ENCODE data around the gene DNAJC5G. TPM values are rescaled to one million over a fixed set of nuclear protein-coding genes. Genes with fewer than 3 reads are reported as not detected.

DNAJC5G gene
- total RNA-seq, 4 donors from 2014 or later: not detected

GRCh38 chr2:27238976-27239375 lies 36.3 kb upstream of the DNAJC5G start:
- in situ Hi-C loops (cut with MboI; ENCODE audit: low pct_ligation_motif_present in 1 of 4, low pct_unique_long_range_greater_than_20kb in 1 of 4, low sequenced_read_pairs in 3 of 4): no loop called here
- H3K4me1 ChIP-seq: no peaks in the 10 kb centered on the region
- H3K4me3 ChIP-seq: no peak overlapping the region
- intact Hi-C loops (cut with DNase I; ENCODE audit: low total_unique reads): no loop called here
- no peaks in the 10 kb centered on the region for H3K9me3 ChIP-seq
- TF ChIP-seq POLR2A (IDR thresholded peaks at IDR 0.05): no peak
- no peak for TF ChIP-seq EP300 (IDR thresholded peaks at IDR 0.05; ENCODE audit: low read depth)
- no peak for TF ChIP-seq CTCF (IDR thresholded peaks at IDR 0.05)
- TF ChIP-seq POLR2AphosphoS5 (IDR thresholded peaks at IDR 0.05): no peak
- DNase-seq: no peak
- no peaks in the 10 kb centered on the region for H3K27me3 ChIP-seq
- WGBS, 2 donors (ENCODE audit: low coverage in 1 of 2): 94% methylated on average over 8 of the region's 8 CpGs; no CpG with 5 or more reads in 1 of the 2 donors
- H3K36me3 ChIP-seq: peaks cover 0 to 51% (median 13%) of the 10 kb centered on the region in 4 donors
- no peak overlapping the region for H3K27ac ChIP-seq

- no peak for TF ChIP-seq POLR2A (IDR thresholded peaks at IDR 0.05)
- no peak for TF ChIP-seq EP300 (IDR thresholded peaks at IDR 0.05; ENCODE audit: low read depth)
- TF ChIP-seq CTCF (IDR thresholded peaks at IDR 0.05): no peak
- TF ChIP-seq POLR2AphosphoS5 (IDR thresholded peaks at IDR 0.05): no peak
- no peaks in the 10 kb centered on the region for H3K9me3 ChIP-seq
- H3K36me3 ChIP-seq: peaks cover 0 to 37% (median 9%) of the 10 kb centered on the region in 4 donors
- intact Hi-C loops (cut with DNase I; ENCODE audit: low total_unique reads): no loop called here
- in situ Hi-C loops (cut with MboI; ENCODE audit: low pct_ligation_motif_present in 1 of 4, low pct_unique_long_range_greater_than_20kb in 1 of 4, low sequenced_read_pairs in 3 of 4): no loop called here
- WGBS, 2 donors (ENCODE audit: low coverage in 1 of 2): 93% methylated on average over 8 of the region's 9 CpGs; no CpG with 5 or more reads in 1 of the 2 donors
- H3K27ac ChIP-seq: no peak overlapping the region
- no peak for DNase-seq
- H3K27me3 ChIP-seq: no peaks in the 10 kb centered on the region
- no peak overlapping the region for H3K4me3 ChIP-seq
- no peaks in the 10 kb centered on the region for H3K4me1 ChIP-seq
These were observed 34.8 kb upstream of the DNAJC5G start for GRCh38 chr2:27240406-27240805.

GRCh38 chr2:27241761-27242613 lies 33.2 kb upstream of the DNAJC5G start:
- intact Hi-C loops (cut with DNase I; ENCODE audit: low total_unique reads) (no loop called here), in situ Hi-C loops (cut with MboI; ENCODE audit: low pct_ligation_motif_present in 1 of 4, low pct_unique_long_range_greater_than_20kb in 1 of 4, low sequenced_read_pairs in 3 of 4) (no loop called here)
- WGBS, 2 donors (ENCODE audit: low coverage in 1 of 2): 87% methylated on average over 24 of the region's 24 CpGs; no CpG with 5 or more reads in 1 of the 2 donors
- no peak overlapping the region for H3K27ac ChIP-seq
- no peak for DNase-seq
- H3K36me3 ChIP-seq: peaks cover 0 to 29% (median 9%) of the 10 kb centered on the region in 4 donors
- no peak overlapping the region for H3K4me3 ChIP-seq
- H3K27me3 ChIP-seq: no peaks in the 10 kb centered on the region
- H3K9me3 ChIP-seq: no peaks in the 10 kb centered on the region
- no peak for TF ChIP-seq CTCF (IDR thresholded peaks at IDR 0.05)
- TF ChIP-seq POLR2AphosphoS5 (IDR thresholded peaks at IDR 0.05): no peak
- TF ChIP-seq POLR2A (IDR thresholded peaks at IDR 0.05): no peak
- no peak for TF ChIP-seq EP300 (IDR thresholded peaks at IDR 0.05; ENCODE audit: low read depth)
- H3K4me1 ChIP-seq: no peaks in the 10 kb centered on the region

- no peak overlapping the region for H3K27ac ChIP-seq
- no peaks in the 10 kb centered on the region for H3K9me3 ChIP-seq
- peaks cover 0 to 26% (median 8%) of the 10 kb centered on the region in 4 donors for H3K36me3 ChIP-seq
- no peak overlapping the region for H3K4me3 ChIP-seq
- intact Hi-C loops (cut with DNase I; ENCODE audit: low total_unique reads): no loop called here
- H3K27me3 ChIP-seq: no peaks in the 10 kb centered on the region
- TF ChIP-seq EP300 (IDR thresholded peaks at IDR 0.05; ENCODE audit: low read depth) (no peak), POLR2AphosphoS5 (IDR thresholded peaks at IDR 0.05) (no peak), CTCF (IDR thresholded peaks at IDR 0.05) (no peak)
- 97% methylated on average over 16 of the region's 16 CpGs; no CpG with 5 or more reads in 1 of the 2 donors for whole genome bisulfite sequencing, 2 donors (ENCODE audit: low coverage in 1 of 2)
- no peaks in the 10 kb centered on the region for H3K4me1 ChIP-seq
- no peak for DNase-seq
- in situ Hi-C loops (cut with MboI; ENCODE audit: low pct_ligation_motif_present in 1 of 4, low pct_unique_long_range_greater_than_20kb in 1 of 4, low sequenced_read_pairs in 3 of 4): no loop called here
These were observed 32.6 kb upstream of the DNAJC5G start for GRCh38 chr2:27242614-27242951.
